ENCODE results near the gene LDAH. TPM values are rescaled to one million over a fixed set of nuclear protein-coding genes. Genes with fewer than 3 reads are reported as not detected.

Gene LDAH
- polyA plus RNA-seq, 2 of the 4 experiments (the other 2 are of a cell fraction), result 29.6 to 42.4 TPM

DNA sequence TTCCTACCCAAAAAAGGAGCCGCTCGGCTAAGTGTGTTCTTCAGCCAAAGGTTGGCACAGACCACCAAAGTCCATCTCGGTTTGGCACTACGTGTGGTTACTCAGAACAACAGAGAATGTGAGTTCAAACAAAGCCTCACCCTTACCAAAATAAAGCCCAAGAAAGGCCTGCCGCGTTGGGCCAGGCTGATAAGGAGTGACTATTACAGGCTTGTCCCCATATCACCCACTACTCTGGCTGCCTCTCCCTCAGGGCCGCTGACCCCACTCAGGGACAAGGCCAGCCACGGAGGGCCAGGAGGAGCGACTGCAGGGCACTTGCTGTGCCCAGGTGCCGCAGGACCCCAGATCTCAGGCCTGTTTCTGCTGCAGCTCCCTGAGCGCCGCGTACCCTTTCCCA is 185.8 kb downstream of the LDAH start (continued):
- no peak for TF ChIP-seq MYC (IDR thresholded peaks at IDR 0.05; ENCODE audit: borderline replicate concordance, low read length)
- TF ChIP-seq, protein P1, sequence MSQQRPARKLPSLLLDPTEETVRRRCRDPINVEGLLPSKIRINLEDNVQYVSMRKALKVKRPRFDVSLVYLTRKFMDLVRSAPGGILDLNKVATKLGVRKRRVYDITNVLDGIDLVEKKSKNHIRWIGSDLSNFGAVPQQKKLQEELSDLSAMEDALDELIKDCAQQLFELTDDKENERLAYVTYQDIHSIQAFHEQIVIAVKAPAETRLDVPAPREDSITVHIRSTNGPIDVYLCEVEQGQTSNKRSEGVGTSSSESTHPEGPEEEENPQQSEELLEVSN (IDR thresholded peaks at IDR 0.05; ENCODE audit: borderline replicate concordance, low read depth), result no peak

DNA sequence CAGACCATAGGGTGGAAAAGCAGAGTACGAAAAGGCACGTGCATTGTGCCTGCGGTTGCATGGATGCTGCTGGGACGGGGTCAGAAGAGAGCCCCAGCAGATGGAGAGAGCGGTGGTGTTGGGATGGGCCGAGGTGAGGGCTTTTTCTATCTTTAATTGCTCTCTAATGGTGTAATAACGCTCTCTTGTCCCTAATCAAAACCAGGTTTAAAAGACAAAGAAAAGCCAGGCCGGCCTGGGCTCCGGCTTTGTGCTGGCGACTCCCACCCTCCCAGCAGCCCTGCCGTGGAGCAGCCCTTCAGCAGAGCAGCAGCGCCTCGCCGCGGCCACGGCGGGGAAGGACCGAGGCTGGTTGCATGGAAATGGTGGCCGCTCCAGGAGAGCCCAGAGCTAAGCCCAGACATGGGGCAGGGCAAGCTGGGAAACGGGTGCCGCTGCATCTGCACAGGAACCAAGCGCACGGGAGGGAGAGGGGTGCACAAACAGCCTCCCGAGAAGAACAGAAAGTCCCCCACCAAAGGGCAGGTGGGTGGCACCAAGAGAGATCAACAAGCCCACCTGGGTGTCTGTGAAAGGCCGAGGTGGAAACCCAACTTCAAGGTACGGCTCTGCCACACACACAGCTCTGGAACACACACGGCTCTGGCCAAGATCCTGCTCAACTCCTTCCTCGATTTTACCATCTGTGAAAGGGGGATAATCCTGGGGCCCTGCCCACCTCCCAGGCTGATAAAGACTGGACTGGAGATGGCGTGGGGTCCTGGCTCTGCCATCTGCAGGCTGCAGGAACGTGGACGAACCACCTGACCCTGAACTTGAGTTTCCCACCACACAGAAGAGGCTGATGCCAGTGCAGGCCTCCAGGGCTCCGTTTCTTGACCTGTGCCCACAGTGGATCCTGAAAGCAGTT is 187.0 kb downstream of the LDAH start:
- no peak overlapping the region for H3K4me3 ChIP-seq
- 33% methylated on average over 32 of the region's 32 CpGs for WGBS (ENCODE audit: missing lambda C conversion rate)
- DNase-seq (ENCODE audit: low read depth in 1 of 2, low spot score in 1 of 2), result peak; percentile 78 to 87
- FAIRE-seq, result no peak
- CTCF ChIA-PET, result interaction anchor here (0.6 to 17.8 kb wide), 57 partner anchors 10 to 308 kb away, joined by 3 to 355 read pairs (median 4); partner anchors contain the start of genes HS1BP3 and RHOB
- H3K4me2 ChIP-seq, result peak overlapping the region; percentile 42
- H3K9me3 ChIP-seq, result no peaks in the 10 kb centered on the region
- POLR2A ChIA-PET, result interaction anchor here (0.6 to 6.6 kb wide), 3 partner anchors 186 to 191 kb away, joined by 3 to 102 read pairs (median 4); partner anchors contain the start of gene RHOB
- peak overlapping the region; percentile 50 to 75; a peak in 4 of 6 replicates for H3K27ac ChIP-seq
- peaks cover 21% of the 10 kb centered on the region for H3K4me1 ChIP-seq
- ATAC-seq, result peak; percentile 90 to 98
- no peak for TF ChIP-seq KDM1A (IDR thresholded peaks at IDR 0.05; ENCODE audit: low read depth)
- peak; percentile 20; the same call in 1 of the 2 replicates for TF ChIP-seq MYC (IDR thresholded peaks at IDR 0.05; ENCODE audit: borderline replicate concordance, low read length)
- no peak for TF ChIP-seq RCOR1 (IDR thresholded peaks at IDR 0.05; ENCODE audit: low read depth, low read length)
- TF ChIP-seq RFX5 (IDR thresholded peaks at IDR 0.05), result no peak
- no peak for TF ChIP-seq FOXS1 (CRISPR knock-in tag; IDR thresholded peaks at IDR 0.05)
- no peak for TF ChIP-seq KDM5A (IDR thresholded peaks at IDR 0.05)
- TF ChIP-seq NPAS2 (CRISPR knock-in tag; IDR thresholded peaks at IDR 0.05; ENCODE audit: borderline replicate concordance), result no peak
- TF ChIP-seq SMC3 (IDR thresholded peaks at IDR 0.05), result peak; percentile 100
- TF ChIP-seq CEBPB (IDR thresholded peaks at IDR 0.05), result no peak
- TF ChIP-seq RNF2 (IDR thresholded peaks at IDR 0.05; ENCODE audit: borderline replicate concordance, low read depth), result no peak
- TF ChIP-seq, protein P2, sequence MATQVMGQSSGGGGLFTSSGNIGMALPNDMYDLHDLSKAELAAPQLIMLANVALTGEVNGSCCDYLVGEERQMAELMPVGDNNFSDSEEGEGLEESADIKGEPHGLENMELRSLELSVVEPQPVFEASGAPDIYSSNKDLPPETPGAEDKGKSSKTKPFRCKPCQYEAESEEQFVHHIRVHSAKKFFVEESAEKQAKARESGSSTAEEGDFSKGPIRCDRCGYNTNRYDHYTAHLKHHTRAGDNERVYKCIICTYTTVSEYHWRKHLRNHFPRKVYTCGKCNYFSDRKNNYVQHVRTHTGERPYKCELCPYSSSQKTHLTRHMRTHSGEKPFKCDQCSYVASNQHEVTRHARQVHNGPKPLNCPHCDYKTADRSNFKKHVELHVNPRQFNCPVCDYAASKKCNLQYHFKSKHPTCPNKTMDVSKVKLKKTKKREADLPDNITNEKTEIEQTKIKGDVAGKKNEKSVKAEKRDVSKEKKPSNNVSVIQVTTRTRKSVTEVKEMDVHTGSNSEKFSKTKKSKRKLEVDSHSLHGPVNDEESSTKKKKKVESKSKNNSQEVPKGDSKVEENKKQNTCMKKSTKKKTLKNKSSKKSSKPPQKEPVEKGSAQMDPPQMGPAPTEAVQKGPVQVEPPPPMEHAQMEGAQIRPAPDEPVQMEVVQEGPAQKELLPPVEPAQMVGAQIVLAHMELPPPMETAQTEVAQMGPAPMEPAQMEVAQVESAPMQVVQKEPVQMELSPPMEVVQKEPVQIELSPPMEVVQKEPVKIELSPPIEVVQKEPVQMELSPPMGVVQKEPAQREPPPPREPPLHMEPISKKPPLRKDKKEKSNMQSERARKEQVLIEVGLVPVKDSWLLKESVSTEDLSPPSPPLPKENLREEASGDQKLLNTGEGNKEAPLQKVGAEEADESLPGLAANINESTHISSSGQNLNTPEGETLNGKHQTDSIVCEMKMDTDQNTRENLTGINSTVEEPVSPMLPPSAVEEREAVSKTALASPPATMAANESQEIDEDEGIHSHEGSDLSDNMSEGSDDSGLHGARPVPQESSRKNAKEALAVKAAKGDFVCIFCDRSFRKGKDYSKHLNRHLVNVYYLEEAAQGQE (IDR thresholded peaks at IDR 0.05), result no peak
- TF ChIP-seq, protein P1 (IDR thresholded peaks at IDR 0.05; ENCODE audit: borderline replicate concordance, low read depth), result no peak
- TF ChIP-seq RAD21 (conservative IDR thresholded peaks at IDR 0.05 in 1 of 2, IDR thresholded peaks at IDR 0.05 in 1 of 2), result peak; percentile 100
- no peak for TF ChIP-seq RARB (CRISPR knock-in tag; IDR thresholded peaks at IDR 0.05)
- TF ChIP-seq, protein P3, sequence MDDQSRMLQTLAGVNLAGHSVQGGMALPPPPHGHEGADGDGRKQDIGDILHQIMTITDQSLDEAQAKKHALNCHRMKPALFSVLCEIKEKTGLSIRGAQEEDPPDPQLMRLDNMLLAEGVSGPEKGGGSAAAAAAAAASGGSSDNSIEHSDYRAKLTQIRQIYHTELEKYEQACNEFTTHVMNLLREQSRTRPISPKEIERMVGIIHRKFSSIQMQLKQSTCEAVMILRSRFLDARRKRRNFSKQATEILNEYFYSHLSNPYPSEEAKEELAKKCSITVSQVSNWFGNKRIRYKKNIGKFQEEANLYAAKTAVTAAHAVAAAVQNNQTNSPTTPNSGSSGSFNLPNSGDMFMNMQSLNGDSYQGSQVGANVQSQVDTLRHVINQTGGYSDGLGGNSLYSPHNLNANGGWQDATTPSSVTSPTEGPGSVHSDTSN (IDR thresholded peaks at IDR 0.05), result no peak
- TF ChIP-seq HOXA7 (CRISPR knock-in tag; IDR thresholded peaks at IDR 0.05), result no peak
- TF ChIP-seq, protein P4, sequence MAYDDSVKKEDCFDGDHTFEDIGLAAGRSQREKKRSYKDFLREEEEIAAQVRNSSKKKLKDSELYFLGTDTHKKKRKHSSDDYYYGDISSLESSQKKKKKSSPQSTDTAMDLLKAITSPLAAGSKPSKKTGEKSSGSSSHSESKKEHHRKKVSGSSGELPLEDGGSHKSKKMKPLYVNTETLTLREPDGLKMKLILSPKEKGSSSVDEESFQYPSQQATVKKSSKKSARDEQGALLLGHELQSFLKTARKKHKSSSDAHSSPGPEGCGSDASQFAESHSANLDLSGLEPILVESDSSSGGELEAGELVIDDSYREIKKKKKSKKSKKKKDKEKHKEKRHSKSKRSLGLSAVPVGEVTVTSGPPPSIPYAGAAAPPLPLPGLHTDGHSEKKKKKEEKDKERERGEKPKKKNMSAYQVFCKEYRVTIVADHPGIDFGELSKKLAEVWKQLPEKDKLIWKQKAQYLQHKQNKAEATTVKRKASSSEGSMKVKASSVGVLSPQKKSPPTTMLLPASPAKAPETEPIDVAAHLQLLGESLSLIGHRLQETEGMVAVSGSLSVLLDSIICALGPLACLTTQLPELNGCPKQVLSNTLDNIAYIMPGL (CRISPR knock-in tag; IDR thresholded peaks at IDR 0.05; ENCODE audit: borderline replicate concordance), result no peak
- TF ChIP-seq CBX8 (IDR thresholded peaks at IDR 0.05), result no peak
- TF ChIP-seq ZNF302 (CRISPR knock-in tag; IDR thresholded peaks at IDR 0.05), result no peak
- TF ChIP-seq CHD4 (IDR thresholded peaks at IDR 0.05; ENCODE audit: borderline replicate concordance), result no peak
- TF ChIP-seq EHMT2 (IDR thresholded peaks at IDR 0.05; ENCODE audit: low read depth), result no peak
- no peak for TF ChIP-seq FOSB (CRISPR knock-in tag; IDR thresholded peaks at IDR 0.05)
- no peak for TF ChIP-seq BHLHE40 (IDR thresholded peaks at IDR 0.05; ENCODE audit: low read depth, low read length)
- TF ChIP-seq FOSL2 (IDR thresholded peaks at IDR 0.05), result no peak
- TF ChIP-seq FOSL2 (CRISPR knock-in tag; IDR thresholded peaks at IDR 0.05), result no peak
- no peak for TF ChIP-seq POLR2A (IDR thresholded peaks at IDR 0.05; ENCODE audit: low read length)
- no peak for TF ChIP-seq HDAC2 (IDR thresholded peaks at IDR 0.05)
- 0 out of 5 replicates have a peak, but pooled peaks of 1 of the 2 experiments have one; percentile 15 for TF ChIP-seq JUN (IDR thresholded peaks at IDR 0.05)
- no peak for TF ChIP-seq MAZ (IDR thresholded peaks at IDR 0.05; ENCODE audit: borderline replicate concordance, low read depth, low read length)

All from A549 (cell line).